H1 (cell line): ENCODE results near the gene KANSL1L. TPM values are rescaled to one million over a fixed set of nuclear protein-coding genes. Genes with fewer than 3 reads are reported as not detected.

Source experiments
- CTCF ChIA-PET: fragments of 300-600 bp; sonication (Branson Sonifier 250); formaldehyde crosslinking; loops from one replicate; lab custom pipeline; 2021; ENCODE audit not compliant: partially characterized antibody; lab: Charles Lee
- POLR2A ChIA-PET: fragments of 300-600 bp; sonication (Branson Sonifier 250); formaldehyde crosslinking; loops from one replicate; lab custom pipeline; 2021; ENCODE audit warnings: inconsistent platforms; ENCODE audit not compliant: partially characterized antibody; lab: Charles Lee
- DNase-seq, 2 experiments: peaks; one replicate each; pipeline versions ENCODE4 v3.0.0 to v3.0.0-alpha.2; 2010 to 2022; ENCODE audit warnings: low spot score in 2 of 2, low read depth in 1 of 2, mixed read lengths in 1 of 2
- FAIRE-seq: peaks from 2 replicates; lab custom pipeline; 2011; peaks lifted over from hg19 to GRCh38; lab: Jason Lieb, UNC
- H2AFZ ChIP-seq: 2 replicates; pipeline ENCODE4 v1.8.1; 2012; ENCODE audit warnings: low read length, inconsistent platforms
- H2AK5ac ChIP-seq: 2 replicates; pipeline ENCODE4 v1.6.1; 2013; ENCODE audit warnings: low read depth, low read length
- H2BK120ac ChIP-seq: replicated peaks from 2 replicates; pipeline ENCODE3; 2013; ENCODE audit warnings: low read depth, low read length, inconsistent platforms
- H2BK12ac ChIP-seq: 2 replicates; pipeline ENCODE4 v1.6.1; 2013; ENCODE audit warnings: low read depth, low read length
- H2BK15ac ChIP-seq: 2 replicates; pipeline ENCODE4 v1.6.1; 2013; ENCODE audit warnings: low read length
- H2BK20ac ChIP-seq: 2 replicates; pipeline ENCODE4 v1.6.1; 2013; ENCODE audit warnings: low read length
- H2BK5ac ChIP-seq: 2 replicates; pipeline ENCODE4 v1.6.1; 2013; ENCODE audit warnings: low read depth, low read length
- H3K14ac ChIP-seq: 2 replicates; pipeline ENCODE4 v1.6.1; 2013; ENCODE audit warnings: inconsistent platforms; ENCODE audit not compliant: insufficient read length
- H3K18ac ChIP-seq: 2 replicates; pipeline ENCODE4 v1.6.1; 2013; ENCODE audit warnings: low read length; ENCODE audit errors: extremely low read depth
- H3K23ac ChIP-seq: 2 replicates; pipeline ENCODE4 v1.6.1; 2013; ENCODE audit warnings: inconsistent platforms; ENCODE audit not compliant: insufficient read length
- H3K23me2 ChIP-seq: 2 replicates; pipeline ENCODE4 v1.6.1; 2013; ENCODE audit warnings: low read depth, low read length
- H3K27ac ChIP-seq: 2 replicates; pipeline ENCODE4 v1.6.1; 2011; ENCODE audit warnings: low read depth, low read length, inconsistent platforms
- H3K27me3 ChIP-seq, 4 experiments: replicated peaks in 1 of 4; 1 replicate in 1 of 4; 2 replicates in 3 of 4; pipeline versions ENCODE4 v1.6.1 to v1.8.1; 2011 to 2013; ENCODE audit warnings: low read length in 3 of 4, mild to moderate bottlenecking in 3 of 4, inconsistent platforms in 2 of 4, mixed read lengths in 2 of 4, moderate library complexity in 1 of 4; ENCODE audit not compliant: control insufficient read depth in 3 of 4, insufficient read depth in 3 of 4; ENCODE audit errors: extremely low read depth in 1 of 4
- H3K36me3 ChIP-seq, 4 experiments: 2 replicates each; pipeline versions ENCODE4 v1.6.1 to v1.8.1; 2011 to 2013; ENCODE audit warnings: mild to moderate bottlenecking in 4 of 4, low read length in 3 of 4, moderate library complexity in 2 of 4, control low read depth in 1 of 4, inconsistent platforms in 1 of 4; ENCODE audit not compliant: insufficient read depth in 4 of 4, control insufficient read depth in 2 of 4
- H3K4ac ChIP-seq: replicated peaks from 2 replicates; pipeline ENCODE3; 2013; ENCODE audit warnings: low read length, low read depth, mixed read lengths, inconsistent platforms; ENCODE audit not compliant: insufficient read length
- H3K4me1 ChIP-seq, 4 experiments: replicated peaks in 1 of 4; 1 replicate in 1 of 4; 2 replicates in 3 of 4; pipeline versions ENCODE4 v1.6.1 to v1.8.1; 2011 to 2013; ENCODE audit warnings: low read length in 3 of 4, inconsistent platforms in 2 of 4, mixed read lengths in 1 of 4; ENCODE audit not compliant: insufficient read depth in 4 of 4, control insufficient read depth in 3 of 4
- H3K4me2 ChIP-seq, 2 experiments: 2 replicates each; pipeline versions ENCODE4 v1.6.1 to v1.8.1; 2011 to 2013; ENCODE audit warnings: low read depth in 2 of 2, low read length in 2 of 2, control low read depth in 1 of 2, inconsistent platforms in 1 of 2, mild to moderate bottlenecking in 1 of 2; ENCODE audit not compliant: insufficient read depth in 1 of 2
- H3K4me3 ChIP-seq, 4 experiments: fragments of 200-600, 300-600 bp in 1 of 4; sonication (generic), shearing (Covaris generic), sonication (Bioruptor Twin) in 1 of 4; 2 replicates each; pipeline versions ENCODE4 v1.5.1 to v1.8.1; 2011 to 2016; ENCODE audit warnings: low read length in 4 of 4, low read depth in 3 of 4, control low read depth in 2 of 4, inconsistent platforms in 2 of 4, mild to moderate bottlenecking in 2 of 4, mixed read lengths in 1 of 4, moderate library complexity in 1 of 4; ENCODE audit not compliant: insufficient read depth in 2 of 4; ENCODE audit errors: extremely low read depth in 1 of 4
- H3K56ac ChIP-seq: replicated peaks from 2 replicates; pipeline ENCODE3; 2013; ENCODE audit warnings: low read depth, mild to moderate bottlenecking, mixed read lengths, low read length, inconsistent platforms; ENCODE audit not compliant: insufficient read length
- H3K79me1 ChIP-seq: 2 replicates; pipeline ENCODE4 v1.6.1; 2013; ENCODE audit warnings: low read depth, low read length, control low read depth
- H3K79me2 ChIP-seq, 2 experiments: 2 replicates each; pipeline versions ENCODE4 v1.6.1 to v1.8.1; 2012 to 2013; ENCODE audit warnings: low read length in 2 of 2, mild to moderate bottlenecking in 2 of 2, inconsistent platforms in 1 of 2; ENCODE audit not compliant: insufficient read depth in 2 of 2, control insufficient read depth in 1 of 2
- H3K9ac ChIP-seq, 4 experiments: replicated peaks in 1 of 4; 1 replicate in 1 of 4; 2 replicates in 3 of 4; pipeline versions ENCODE4 v1.6.1 to v1.8.1; 2011 to 2013; ENCODE audit warnings: low read depth in 3 of 4, low read length in 3 of 4, control low read depth in 2 of 4, mild to moderate bottlenecking in 2 of 4, moderate library complexity in 2 of 4, inconsistent platforms in 1 of 4; ENCODE audit errors: extremely low read depth in 1 of 4
- H3K9me3 ChIP-seq, 2 experiments: 2 replicates each; pipeline versions ENCODE4 v1.6.1 to v1.8.1; 2012 to 2013; ENCODE audit warnings: mild to moderate bottlenecking in 2 of 2, moderate library complexity in 2 of 2, control low read depth in 1 of 2, inconsistent platforms in 1 of 2, low read depth in 1 of 2, low read length in 1 of 2, mixed read lengths in 1 of 2; ENCODE audit not compliant: insufficient read depth in 2 of 2
- H4K20me1 ChIP-seq, 2 experiments: replicated peaks in 1 of 2; 2 replicates each; pipeline versions ENCODE3 to v1.8.1; 2011 to 2013; ENCODE audit warnings: inconsistent platforms in 2 of 2, low read length in 2 of 2, mild to moderate bottlenecking in 1 of 2; ENCODE audit not compliant: insufficient read depth in 2 of 2, control insufficient read depth in 1 of 2
- H4K5ac ChIP-seq: 2 replicates; pipeline ENCODE4 v1.6.1; 2013; ENCODE audit warnings: low read length, low read depth, mixed read lengths, inconsistent platforms; ENCODE audit not compliant: insufficient read length
- H4K8ac ChIP-seq: 2 replicates; pipeline ENCODE4 v1.8.0; 2013; ENCODE audit warnings: mild to moderate bottlenecking, moderate library complexity, low read length, inconsistent platforms; ENCODE audit not compliant: insufficient read depth; ENCODE audit errors: extremely low read depth
- H4K91ac ChIP-seq: replicated peaks from 2 replicates; pipeline ENCODE3; 2013; ENCODE audit warnings: low read length, mixed read lengths, inconsistent platforms; ENCODE audit not compliant: insufficient read length
- CEBPB ChIP-seq: IDR thresholded peaks from 2 replicates; pipeline ENCODE4 v1.6.1; 2012; ENCODE audit warnings: low read depth, low read length
- EGR1 ChIP-seq: IDR thresholded peaks from 2 replicates; pipeline ENCODE4 v1.6.1; 2011; ENCODE audit warnings: low read depth, low read length, borderline replicate concordance
- HDAC6 ChIP-seq: IDR thresholded peaks from one replicate; pipeline ENCODE4 v1.7.1; 2012; ENCODE audit warnings: low read depth, mild to moderate bottlenecking, inconsistent platforms, low read length, moderate library complexity
- NANOG ChIP-seq: IDR thresholded peaks from 2 replicates; pipeline ENCODE4 v1.6.1; 2011; ENCODE audit warnings: low read length, low read depth, mild to moderate bottlenecking, inconsistent platforms; ENCODE audit not compliant: insufficient read depth, poor library complexity, severe bottlenecking
- RAD21 ChIP-seq, 2 experiments: IDR thresholded peaks in 1 of 2; conservative IDR thresholded peaks in 1 of 2; 2 replicates each; pipeline ENCODE4 v1.6.1; 2011; ENCODE audit warnings: low read depth in 2 of 2, low read length in 2 of 2, improper control_type of control experiment in 1 of 2, inconsistent platforms in 1 of 2, mild to moderate bottlenecking in 1 of 2, moderate library complexity in 1 of 2
- SP4 ChIP-seq: IDR thresholded peaks from 2 replicates; pipeline ENCODE4 v1.6.1; 2012; ENCODE audit warnings: low read length, inconsistent platforms
- SRF ChIP-seq: IDR thresholded peaks from 2 replicates; pipeline ENCODE4 v1.6.1; 2011; ENCODE audit warnings: mild to moderate bottlenecking, low read depth, low read length, moderate library complexity
- SUZ12 ChIP-seq: fragments of 200-600 bp; sonication (generic); IDR thresholded peaks from 2 replicates; pipeline ENCODE4 v1.6.1; 2012; ENCODE audit warnings: mild to moderate bottlenecking, inconsistent platforms, low read length, moderate library complexity, mixed read lengths
- TEAD4 ChIP-seq: IDR thresholded peaks from 2 replicates; pipeline ENCODE4 v1.6.1; 2012; ENCODE audit warnings: low read depth, low read length, inconsistent platforms, mixed read lengths
- WGBS, 2 experiments: shearing (Covaris generic) in 1 of 2; methylation state at CpG; one replicate each; pipeline versions ENCODE4 v1.1.6 to v1.1.7; 2013 to 2015; ENCODE audit warnings: low lambda C conversion rate in 2 of 2, mixed read lengths in 2 of 2, inconsistent platforms in 1 of 2, low coverage in 1 of 2, missing lambda C conversion rate in 1 of 2; ENCODE audit not compliant: insufficient replicate concordance in 2 of 2, insufficient coverage in 1 of 2, insufficient read length in 1 of 2; ENCODE audit errors: extremely low coverage in 1 of 2, missing lambda C conversion rate in 1 of 2; 5-methylcytosine and 5-hydroxymethylcytosine counted together
- polyA plus RNA-seq, 7 experiments: library from polyadenylated mRNA; depleted of rRNA in 3 of 7; stranded (reverse) in 5 of 7; unstranded in 2 of 7; fragments of >200 nt in 5 of 7; fragments of 200-250 nt in 2 of 7; gene quantifications; 1 replicate in 5 of 7; 2 replicates in 1 of 7; 4 replicates in 1 of 7; pipeline versions ENCODE4 v1.2.1 to v1.2.3, GENCODE V29; 2011 to 2013; ENCODE audit warnings: missing spikeins in 2 of 7, mixed read lengths in 2 of 7
- total RNA-seq: library from RNA; stranded (reverse); fragmentation: NEBNext Ultra II Directional; extraction: Animal tissue kit (Norgen Biotek cat#: 25700); gene quantifications from 2 replicates; pipeline ENCODE4 v1.2.1, GENCODE V29; 2021
- TF ChIP-seq, protein P1 (sequence below): IDR thresholded peaks from 2 replicates; pipeline ENCODE4 v1.6.1; 2011; ENCODE audit warnings: low read length, improper control_type of control experiment

KANSL1L gene
- total and polyA plus RNA-seq, 2 of the 8 experiments (the other 6 are each of a cell fraction or from before 2014, with no cell fraction given): 5.4 to 17.2 TPM

DNA sequence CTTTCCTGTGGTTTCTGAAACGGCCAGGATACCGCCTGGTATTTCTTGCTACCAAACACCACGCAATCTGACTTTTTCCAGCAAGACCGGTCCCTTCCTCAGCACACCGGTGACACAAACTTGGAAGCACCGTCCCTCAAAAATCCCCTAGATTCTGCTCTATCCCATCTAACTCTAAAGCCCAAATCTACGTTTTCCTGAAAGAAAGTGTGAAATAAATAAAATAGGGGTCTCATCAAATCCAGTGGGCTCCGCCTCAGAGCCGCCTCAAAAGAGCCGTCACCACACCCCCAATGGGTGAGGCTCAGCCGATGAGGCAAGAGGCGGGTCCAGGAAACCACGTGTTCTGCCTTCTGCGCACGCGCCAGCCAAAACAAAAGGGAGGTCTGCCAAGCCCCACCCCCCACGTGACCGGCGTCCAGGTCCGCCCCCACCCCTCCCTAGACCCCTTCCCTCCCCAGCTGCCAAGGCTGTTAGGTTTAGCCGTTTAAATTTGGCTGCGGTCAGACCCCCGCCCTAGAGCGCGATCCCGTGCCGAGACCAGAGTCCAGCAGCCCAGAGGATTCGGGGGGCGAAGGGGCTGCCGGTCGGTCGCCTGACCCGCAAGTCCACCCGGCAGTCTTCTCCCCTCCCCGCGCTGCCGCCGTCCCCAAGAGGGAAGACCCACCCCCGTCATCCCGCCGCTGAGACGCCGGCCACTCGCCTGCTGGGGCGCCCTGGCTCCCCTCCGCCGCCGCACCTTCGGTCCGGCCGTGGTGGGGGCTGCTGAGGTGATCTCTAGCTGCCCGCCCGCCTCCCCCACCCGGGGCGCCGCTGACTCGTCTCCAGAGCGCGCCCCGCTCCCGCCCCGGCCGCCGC is 534 bp downstream of the KANSL1L start:
- peak overlapping the region; percentile 96 for H3K18ac ChIP-seq
- H3K79me2 ChIP-seq: peaks cover 0 to 48% of the 10 kb centered on the region in 2 experiments; a peak in 2 of 4 replicates
- H2BK12ac ChIP-seq: peak overlapping the region; percentile 27; the same call in 1 of the 2 replicates
- FAIRE-seq (peak; percentile 85), DNase-seq (peak; percentile 93 to 97)
- H3K56ac ChIP-seq: peak overlapping the region; percentile 92
- H2AK5ac ChIP-seq: no peak overlapping the region
- H3K4ac ChIP-seq: no peak overlapping the region
- H4K91ac ChIP-seq: peak overlapping the region; percentile 65
- CTCF ChIA-PET: no interaction called here
- no peak overlapping the region for H2BK15ac ChIP-seq
- no peaks in the 10 kb centered on the region for H3K79me1 ChIP-seq
- H3K14ac ChIP-seq: no peak overlapping the region
- H3K4me2 ChIP-seq: peak overlapping the region; percentile 80 to 87
- peak overlapping the region; percentile 84 to 98 (median 92) for H3K9ac ChIP-seq
- H4K5ac ChIP-seq: peak overlapping the region; percentile 96
- H2AFZ ChIP-seq: peak overlapping the region; percentile 47; the same call in 1 of the 2 replicates
- WGBS, 2 experiments: 1% methylated on average over 25 of the region's 64 CpGs; no CpG with 5 or more reads in 1 of the 2 experiments
- peak overlapping the region; percentile 99; the same call in 1 of the 2 replicates for H4K8ac ChIP-seq
- no peak overlapping the region for H2BK20ac ChIP-seq
- peak overlapping the region; percentile 96 for H2BK5ac ChIP-seq
- H3K23me2 ChIP-seq: peaks cover 10% of the 10 kb centered on the region
- H3K36me3 ChIP-seq: no peaks in the 10 kb centered on the region; a peak in 1 of 8 replicates
- POLR2A ChIA-PET: interaction anchor here (1.0 to 1.7 kb wide), 4 partner anchors 8 to 17 kb away, joined by 5 to 11 read pairs (median 8); no protein-coding TSS in a partner anchor
- no peak overlapping the region for H3K23ac ChIP-seq
- H3K4me3 ChIP-seq: peak overlapping the region; percentile 66 to 86 (median 77)
- no peaks in the 10 kb centered on the region for H3K27me3 ChIP-seq
- no peaks in the 10 kb centered on the region for H4K20me1 ChIP-seq
- peak overlapping the region; percentile 95 for H3K27ac ChIP-seq
- H2BK120ac ChIP-seq: no peak overlapping the region
- H3K9me3 ChIP-seq: no peaks in the 10 kb centered on the region
- H3K4me1 ChIP-seq: peaks cover 0 to 4% (median 0%) of the 10 kb centered on the region in 4 experiments; a peak in 1 of 7 replicates
- TF ChIP-seq EGR1 (no peak), TEAD4 (peak; percentile 83), HDAC6 (no peak), NANOG (no peak), SRF (no peak), CEBPB (peak; percentile 87), SUZ12 (no peak), SP4 (no peak; the same call in 1 of the 2 replicates), RAD21 (IDR thresholded peaks at IDR 0.05 in 1 of 2, conservative IDR thresholded peaks at IDR 0.05 in 1 of 2; ENCODE audit: low read depth in 2 of 2, low read length in 2 of 2) (no peak)
- TF ChIP-seq, protein P1, sequence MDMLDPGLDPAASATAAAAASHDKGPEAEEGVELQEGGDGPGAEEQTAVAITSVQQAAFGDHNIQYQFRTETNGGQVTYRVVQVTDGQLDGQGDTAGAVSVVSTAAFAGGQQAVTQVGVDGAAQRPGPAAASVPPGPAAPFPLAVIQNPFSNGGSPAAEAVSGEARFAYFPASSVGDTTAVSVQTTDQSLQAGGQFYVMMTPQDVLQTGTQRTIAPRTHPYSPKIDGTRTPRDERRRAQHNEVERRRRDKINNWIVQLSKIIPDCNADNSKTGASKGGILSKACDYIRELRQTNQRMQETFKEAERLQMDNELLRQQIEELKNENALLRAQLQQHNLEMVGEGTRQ: peak; percentile 95
